ENCODE results near the gene SPOP. TPM values are rescaled to one million over a fixed set of nuclear protein-coding genes. Genes with fewer than 3 reads are reported as not detected.

Gene SPOP
- total and polyA plus RNA-seq, 9 of the 15 experiments (the other 6 are each of a cell fraction or from before 2014, with no cell fraction given) = 34.2 to 65.9 (median 39.7) TPM

DNA sequence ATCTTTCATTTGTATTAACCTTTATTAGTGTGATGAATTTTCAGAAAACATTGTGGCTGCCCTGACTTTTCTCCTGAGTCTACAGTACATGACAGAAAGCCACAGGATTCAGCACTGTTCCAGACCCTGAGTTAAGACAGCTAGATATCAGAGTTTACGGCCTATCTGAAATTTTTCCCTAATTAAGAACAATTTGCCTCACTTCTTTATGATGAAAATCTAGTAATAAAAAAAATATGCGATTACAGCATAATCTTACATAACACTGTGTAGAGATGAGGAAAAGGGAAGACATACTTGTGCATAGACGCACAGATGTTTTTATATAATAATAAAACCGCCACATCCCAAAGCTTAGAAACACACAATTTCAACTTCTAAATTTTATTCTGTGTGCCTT is 7.3 kb downstream of the SPOP start (continued):
- TF ChIP-seq, protein P1, sequence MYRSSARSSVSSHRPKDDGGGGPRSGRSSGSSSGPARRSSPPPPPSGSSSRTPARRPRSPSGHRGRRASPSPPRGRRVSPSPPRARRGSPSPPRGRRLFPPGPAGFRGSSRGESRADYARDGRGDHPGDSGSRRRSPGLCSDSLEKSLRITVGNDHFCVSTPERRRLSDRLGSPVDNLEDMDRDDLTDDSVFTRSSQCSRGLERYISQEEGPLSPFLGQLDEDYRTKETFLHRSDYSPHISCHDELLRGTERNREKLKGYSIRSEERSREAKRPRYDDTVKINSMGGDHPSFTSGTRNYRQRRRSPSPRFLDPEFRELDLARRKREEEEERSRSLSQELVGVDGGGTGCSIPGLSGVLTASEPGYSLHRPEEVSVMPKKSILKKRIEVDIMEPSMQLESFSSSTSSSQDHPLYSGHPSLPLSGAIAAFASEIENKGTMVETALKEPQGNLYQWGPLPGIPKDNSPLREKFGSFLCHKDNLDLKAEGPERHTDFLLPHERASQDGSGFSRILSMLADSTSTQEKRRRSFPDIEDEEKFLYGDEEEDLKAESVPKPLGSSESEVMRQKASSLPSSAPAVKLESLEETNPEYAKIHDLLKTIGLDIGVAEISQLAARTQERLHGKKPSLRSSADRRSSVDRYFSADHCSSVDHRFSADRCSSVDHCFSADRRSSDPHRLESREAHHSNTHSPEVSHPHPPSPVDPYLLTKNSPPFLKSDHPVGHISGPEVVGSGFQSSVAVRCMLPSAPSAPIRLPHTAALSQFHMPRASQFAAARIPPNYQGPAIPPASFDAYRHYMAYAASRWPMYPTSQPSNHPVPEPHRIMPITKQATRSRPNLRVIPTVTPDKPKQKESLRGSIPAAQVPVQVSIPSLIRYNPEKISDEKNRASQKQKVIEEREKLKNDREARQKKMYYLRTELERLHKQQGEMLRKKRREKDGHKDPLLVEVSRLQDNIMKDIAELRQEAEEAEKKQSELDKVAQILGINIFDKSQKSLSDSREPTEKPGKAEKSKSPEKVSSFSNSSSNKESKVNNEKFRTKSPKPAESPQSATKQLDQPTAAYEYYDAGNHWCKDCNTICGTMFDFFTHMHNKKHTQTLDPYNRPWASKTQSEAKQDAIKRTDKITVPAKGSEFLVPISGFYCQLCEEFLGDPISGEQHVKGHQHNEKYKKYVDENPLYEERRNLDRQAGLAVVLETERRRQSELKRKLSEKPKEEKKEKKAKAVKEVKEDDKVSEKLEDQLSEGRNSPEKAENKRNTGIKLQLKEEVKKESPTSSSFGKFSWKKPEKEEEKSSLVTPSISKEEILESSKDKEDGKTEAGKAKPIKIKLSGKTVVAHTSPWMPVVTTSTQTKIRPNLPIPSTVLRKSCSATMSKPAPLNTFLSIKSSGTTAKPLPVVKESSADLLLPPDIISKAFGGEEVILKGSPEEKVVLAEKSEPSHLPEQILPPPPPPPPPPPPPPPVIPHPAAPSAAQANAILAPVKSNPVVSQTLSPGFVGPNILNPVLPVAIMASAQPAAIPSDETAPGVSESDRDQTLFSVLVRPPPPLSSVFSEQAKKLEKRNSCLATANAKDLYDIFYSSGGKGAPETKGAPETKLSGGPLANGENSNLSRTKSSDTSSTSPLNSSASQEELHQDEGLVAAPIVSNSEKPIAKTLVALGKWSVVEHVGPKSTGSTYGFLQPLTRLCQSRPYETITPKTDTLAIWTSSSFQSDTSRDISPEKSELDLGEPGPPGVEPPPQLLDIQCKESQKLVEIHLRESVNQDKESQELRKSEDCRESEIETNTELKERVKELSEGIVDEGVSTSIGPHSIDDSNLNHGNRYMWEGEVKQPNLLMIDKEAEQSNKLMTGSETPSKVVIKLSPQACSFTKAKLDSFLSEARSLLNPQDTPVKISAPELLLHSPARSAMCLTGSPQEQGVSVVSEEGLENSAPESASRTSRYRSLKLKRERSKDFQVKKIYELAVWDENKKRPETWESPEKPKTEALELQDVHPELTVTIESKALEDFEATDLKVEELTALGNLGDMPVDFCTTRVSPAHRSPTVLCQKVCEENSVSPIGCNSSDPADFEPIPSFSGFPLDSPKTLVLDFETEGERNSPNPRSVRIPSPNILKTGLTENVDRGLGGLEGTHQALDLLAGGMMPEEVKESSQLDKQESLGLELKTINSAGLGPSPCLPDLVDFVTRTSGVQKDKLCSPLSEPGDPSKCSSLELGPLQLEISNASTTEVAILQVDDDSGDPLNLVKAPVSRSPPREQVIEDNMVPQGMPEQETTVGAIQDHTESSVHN (IDR thresholded peaks at IDR 0.05; ENCODE audit: borderline replicate concordance in 1 of 2, low read depth in 1 of 2) = no peak
- TF ChIP-seq, protein P2, sequence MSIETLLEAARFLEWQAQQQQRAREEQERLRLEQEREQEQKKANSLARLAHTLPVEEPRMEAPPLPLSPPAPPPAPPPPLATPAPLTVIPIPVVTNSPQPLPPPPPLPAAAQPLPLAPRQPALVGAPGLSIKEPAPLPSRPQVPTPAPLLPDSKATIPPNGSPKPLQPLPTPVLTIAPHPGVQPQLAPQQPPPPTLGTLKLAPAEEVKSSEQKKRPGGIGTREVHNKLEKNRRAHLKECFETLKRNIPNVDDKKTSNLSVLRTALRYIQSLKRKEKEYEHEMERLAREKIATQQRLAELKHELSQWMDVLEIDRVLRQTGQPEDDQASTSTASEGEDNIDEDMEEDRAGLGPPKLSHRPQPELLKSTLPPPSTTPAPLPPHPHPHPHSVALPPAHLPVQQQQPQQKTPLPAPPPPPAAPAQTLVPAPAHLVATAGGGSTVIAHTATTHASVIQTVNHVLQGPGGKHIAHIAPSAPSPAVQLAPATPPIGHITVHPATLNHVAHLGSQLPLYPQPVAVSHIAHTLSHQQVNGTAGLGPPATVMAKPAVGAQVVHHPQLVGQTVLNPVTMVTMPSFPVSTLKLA (conservative IDR thresholded peaks at IDR 0.05) = no peak
- TF ChIP-seq, protein P3, sequence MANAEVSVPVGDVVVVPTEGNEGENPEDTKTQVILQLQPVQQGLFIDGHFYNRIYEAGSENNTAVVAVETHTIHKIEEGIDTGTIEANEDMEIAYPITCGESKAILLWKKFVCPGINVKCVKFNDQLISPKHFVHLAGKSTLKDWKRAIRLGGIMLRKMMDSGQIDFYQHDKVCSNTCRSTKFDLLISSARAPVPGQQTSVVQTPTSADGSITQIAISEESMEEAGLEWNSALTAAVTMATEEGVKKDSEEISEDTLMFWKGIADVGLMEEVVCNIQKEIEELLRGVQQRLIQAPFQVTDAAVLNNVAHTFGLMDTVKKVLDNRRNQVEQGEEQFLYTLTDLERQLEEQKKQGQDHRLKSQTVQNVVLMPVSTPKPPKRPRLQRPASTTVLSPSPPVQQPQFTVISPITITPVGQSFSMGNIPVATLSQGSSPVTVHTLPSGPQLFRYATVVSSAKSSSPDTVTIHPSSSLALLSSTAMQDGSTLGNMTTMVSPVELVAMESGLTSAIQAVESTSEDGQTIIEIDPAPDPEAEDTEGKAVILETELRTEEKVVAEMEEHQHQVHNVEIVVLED (CRISPR knock-in tag; IDR thresholded peaks at IDR 0.05) = no peak
- TF ChIP-seq BHLHE40 (IDR thresholded peaks at IDR 0.05; ENCODE audit: low read length) = no peak
